GM12874 (cell line): ENCODE results near the gene CYSLTR2.

ENCODE experiments used
- CTCF ChIP-seq: IDR thresholded peaks from 2 replicates; pipeline ENCODE4 v1.5.1; 2011; ENCODE audit warnings: low read depth, mild to moderate bottlenecking, control low read depth, low read length, moderate library complexity; ENCODE audit not compliant: insufficient read depth

CYSLTR2 gene

GRCh38 chr13:48728876-48729275 lies 75.1 kb downstream of the CYSLTR2 start:
- TF ChIP-seq CTCF = no peak

- TF ChIP-seq CTCF = no peak
Observed at GRCh38 chr13:48729856-48730255, 76.1 kb downstream of the CYSLTR2 start.

- TF ChIP-seq CTCF = 0 out of 2 replicates have a peak, but pooled peaks have one; percentile 3
Observed at GRCh38 chr13:48731001-48731658, 77.4 kb downstream of the CYSLTR2 start.

GRCh38 chr13:48731957-48732569 lies 78.3 kb downstream of the CYSLTR2 start:
- peak; percentile 94 for TF ChIP-seq CTCF

GRCh38 chr13:48733739-48734335 lies 80.1 kb downstream of the CYSLTR2 start:
- TF ChIP-seq CTCF = no peak

- no peak for TF ChIP-seq CTCF
Observed at GRCh38 chr13:48735571-48735970, 81.8 kb downstream of the CYSLTR2 start.

GRCh38 chr13:48737689-48738088 lies 84.0 kb downstream of the CYSLTR2 start:
- TF ChIP-seq CTCF = no peak
